Measurements from ENCODE around the gene SPRR5.
A peak's percentile ranks its signal among the peaks of the same experiment; 100 is the strongest.

SPRR5 gene

GRCh38 chr1:152946651-152947256, at the start of gene SPRR5:
SPRR5 (plus strand) TSS chr1:152947206; CDS start chr1:152948555, 1,349 bp downstream.
- DNase-seq, result no peak

GRCh38 chr1:152899027-152899426, 48.0 kb upstream of the SPRR5 start:
- DNase-seq, result no peak

- DNase-seq, result no peak
These were observed 47.1 kb upstream of the SPRR5 start for GRCh38 chr1:152899883-152900282.

- no peak for DNase-seq
These were observed 45.4 kb upstream of the SPRR5 start for GRCh38 chr1:152901631-152902030.

GRCh38 chr1:152902636-152903035, 44.4 kb upstream of the SPRR5 start:
- no peak for DNase-seq

- no peak for DNase-seq
These were observed 42.1 kb upstream of the SPRR5 start for GRCh38 chr1:152904688-152905440.

- peak; percentile 90 for DNase-seq
These were observed 40.9 kb upstream of the SPRR5 start for GRCh38 chr1:152906023-152906565.

GRCh38 chr1:152907686-152908601, 39.1 kb upstream of the SPRR5 start, which contains the start of gene IVL:
IVL (plus strand) TSS chr1:152908546; CDS start chr1:152909798, 1,252 bp downstream.
- peak; percentile 45 for DNase-seq

- no peak for DNase-seq
These were observed 37.8 kb upstream of the SPRR5 start for GRCh38 chr1:152909206-152909605.

GRCh38 chr1:152912471-152912870, 34.5 kb upstream of the SPRR5 start:
- DNase-seq, result no peak

GRCh38 chr1:152912900-152913299, 34.1 kb upstream of the SPRR5 start:
- no peak for DNase-seq

- DNase-seq, result no peak
These were observed 29.2 kb upstream of the SPRR5 start for GRCh38 chr1:152917794-152918193.

GRCh38 chr1:152919071-152919470, 27.9 kb upstream of the SPRR5 start:
- DNase-seq, result peak; percentile 30

- DNase-seq, result no peak
These were observed 22.8 kb upstream of the SPRR5 start for GRCh38 chr1:152924191-152924590.

GRCh38 chr1:152926091-152926490, 20.9 kb upstream of the SPRR5 start:
- DNase-seq, result peak; percentile 37

- DNase-seq, result no peak
These were observed 18.3 kb upstream of the SPRR5 start for GRCh38 chr1:152928671-152929070.

GRCh38 chr1:152932170-152932811, 14.7 kb upstream of the SPRR5 start:
- no peak for DNase-seq

- no peak for DNase-seq
These were observed 13.8 kb upstream of the SPRR5 start for GRCh38 chr1:152933196-152933595.

GRCh38 chr1:152940614-152941013, 6.4 kb upstream of the SPRR5 start:
- DNase-seq, result no peak

GRCh38 chr1:152941037-152941711, 5.8 kb upstream of the SPRR5 start:
- DNase-seq, result no peak

GRCh38 chr1:152942161-152942560, 4.8 kb upstream of the SPRR5 start:
- no peak for DNase-seq

- DNase-seq, result no peak
These were observed 758 bp upstream of the SPRR5 start for GRCh38 chr1:152946248-152946647.
